WTC11 (cell line): ENCODE measurements around the gene RTN4RL1.

Source experiments
- CBFB ChIP-seq: sonication (generic); formaldehyde crosslinking; IDR thresholded peaks from 2 replicates; pipeline ENCODE4 v1.8.1; 2022; ENCODE audit warnings: mild to moderate bottlenecking, low read depth, missing genetic modification reagents
- E2F1 ChIP-seq: sonication (generic); formaldehyde crosslinking; IDR thresholded peaks from 2 replicates; pipeline ENCODE4 v1.8.0; 2022; ENCODE audit warnings: mild to moderate bottlenecking, missing genetic modification reagents
- EMX1 ChIP-seq: fragments of 250-450 bp; sonication (Bioruptor Pico); IDR thresholded peaks from 2 replicates; pipeline ENCODE4 v1.8.0; 2021; ENCODE audit warnings: mild to moderate bottlenecking
- RELA ChIP-seq: sonication (generic); formaldehyde crosslinking; IDR thresholded peaks from 2 replicates; pipeline ENCODE4 v1.8.1; 2022; ENCODE audit warnings: missing genetic modification reagents, mild to moderate bottlenecking, borderline replicate concordance
- USF1 ChIP-seq: sonication (generic); formaldehyde crosslinking; IDR thresholded peaks from 2 replicates; pipeline ENCODE4 v1.8.0; 2022; ENCODE audit warnings: mild to moderate bottlenecking, missing genetic modification reagents
- USF2 ChIP-seq: sonication (generic); formaldehyde crosslinking; IDR thresholded peaks from 2 replicates; pipeline ENCODE4 v1.8.1; 2023; ENCODE audit warnings: mild to moderate bottlenecking, missing genetic modification reagents, moderate library complexity
- ZNF263 ChIP-seq: sonication (generic); formaldehyde crosslinking; IDR thresholded peaks from 2 replicates; pipeline ENCODE4 v1.8.1; 2022; ENCODE audit warnings: low read depth, mild to moderate bottlenecking, moderate library complexity, missing genetic modification reagents
- TF ChIP-seq, protein P1 (sequence below): sonication (generic); formaldehyde crosslinking; IDR thresholded peaks from 2 replicates; pipeline ENCODE4 v1.8.0; 2022; ENCODE audit warnings: mild to moderate bottlenecking, missing genetic modification reagents
- TF ChIP-seq, protein P2 (sequence below): fragments of 200-600 bp; IDR thresholded peaks from 2 replicates; pipeline ENCODE4 v1.8.0; 2022; ENCODE audit warnings: antibody characterized with exemption

DNA sequence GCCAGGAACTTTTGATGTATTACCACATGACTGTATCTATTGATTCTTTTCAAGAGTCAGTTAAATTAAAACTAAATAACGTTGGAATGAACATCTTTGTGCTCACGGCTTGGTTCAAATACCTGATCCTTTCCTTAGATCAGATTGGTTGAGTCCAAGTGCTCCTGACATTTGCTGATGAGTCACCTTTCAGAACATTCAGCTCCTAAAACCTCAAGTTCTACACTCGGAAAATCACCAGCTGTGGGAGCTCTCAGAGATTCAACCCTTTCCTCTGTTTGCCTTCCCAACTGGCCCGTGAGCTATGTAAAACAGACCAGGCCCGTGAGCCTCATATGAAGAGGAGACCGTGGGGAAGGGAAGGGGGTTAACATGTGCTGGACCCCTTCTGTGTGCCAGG is 68.1 kb downstream of the RTN4RL1 start:
- TF ChIP-seq EMX1 (CRISPR knock-in tag), result no peak
- TF ChIP-seq, protein P1, sequence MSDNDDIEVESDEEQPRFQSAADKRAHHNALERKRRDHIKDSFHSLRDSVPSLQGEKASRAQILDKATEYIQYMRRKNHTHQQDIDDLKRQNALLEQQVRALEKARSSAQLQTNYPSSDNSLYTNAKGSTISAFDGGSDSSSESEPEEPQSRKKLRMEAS (CRISPR knock-in tag), result no peak
- TF ChIP-seq USF1, result no peak
- TF ChIP-seq, protein P2, sequence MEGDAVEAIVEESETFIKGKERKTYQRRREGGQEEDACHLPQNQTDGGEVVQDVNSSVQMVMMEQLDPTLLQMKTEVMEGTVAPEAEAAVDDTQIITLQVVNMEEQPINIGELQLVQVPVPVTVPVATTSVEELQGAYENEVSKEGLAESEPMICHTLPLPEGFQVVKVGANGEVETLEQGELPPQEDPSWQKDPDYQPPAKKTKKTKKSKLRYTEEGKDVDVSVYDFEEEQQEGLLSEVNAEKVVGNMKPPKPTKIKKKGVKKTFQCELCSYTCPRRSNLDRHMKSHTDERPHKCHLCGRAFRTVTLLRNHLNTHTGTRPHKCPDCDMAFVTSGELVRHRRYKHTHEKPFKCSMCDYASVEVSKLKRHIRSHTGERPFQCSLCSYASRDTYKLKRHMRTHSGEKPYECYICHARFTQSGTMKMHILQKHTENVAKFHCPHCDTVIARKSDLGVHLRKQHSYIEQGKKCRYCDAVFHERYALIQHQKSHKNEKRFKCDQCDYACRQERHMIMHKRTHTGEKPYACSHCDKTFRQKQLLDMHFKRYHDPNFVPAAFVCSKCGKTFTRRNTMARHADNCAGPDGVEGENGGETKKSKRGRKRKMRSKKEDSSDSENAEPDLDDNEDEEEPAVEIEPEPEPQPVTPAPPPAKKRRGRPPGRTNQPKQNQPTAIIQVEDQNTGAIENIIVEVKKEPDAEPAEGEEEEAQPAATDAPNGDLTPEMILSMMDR, result no peak
- no peak for TF ChIP-seq USF2
- TF ChIP-seq E2F1 (CRISPR knock-in tag), result no peak
- no peak for TF ChIP-seq RELA (CRISPR knock-in tag)
- no peak for TF ChIP-seq ZNF263
- no peak for TF ChIP-seq CBFB
